Kidney capillary endothelial cell (primary cell): Measurements from ENCODE around the gene ANGPTL8.

Experiments used
- DNase-seq: peaks from one replicate; pipeline ENCODE4 v3.0.0-alpha.2; 2018; ENCODE audit warnings: low spot score

Gene ANGPTL8

DNA sequence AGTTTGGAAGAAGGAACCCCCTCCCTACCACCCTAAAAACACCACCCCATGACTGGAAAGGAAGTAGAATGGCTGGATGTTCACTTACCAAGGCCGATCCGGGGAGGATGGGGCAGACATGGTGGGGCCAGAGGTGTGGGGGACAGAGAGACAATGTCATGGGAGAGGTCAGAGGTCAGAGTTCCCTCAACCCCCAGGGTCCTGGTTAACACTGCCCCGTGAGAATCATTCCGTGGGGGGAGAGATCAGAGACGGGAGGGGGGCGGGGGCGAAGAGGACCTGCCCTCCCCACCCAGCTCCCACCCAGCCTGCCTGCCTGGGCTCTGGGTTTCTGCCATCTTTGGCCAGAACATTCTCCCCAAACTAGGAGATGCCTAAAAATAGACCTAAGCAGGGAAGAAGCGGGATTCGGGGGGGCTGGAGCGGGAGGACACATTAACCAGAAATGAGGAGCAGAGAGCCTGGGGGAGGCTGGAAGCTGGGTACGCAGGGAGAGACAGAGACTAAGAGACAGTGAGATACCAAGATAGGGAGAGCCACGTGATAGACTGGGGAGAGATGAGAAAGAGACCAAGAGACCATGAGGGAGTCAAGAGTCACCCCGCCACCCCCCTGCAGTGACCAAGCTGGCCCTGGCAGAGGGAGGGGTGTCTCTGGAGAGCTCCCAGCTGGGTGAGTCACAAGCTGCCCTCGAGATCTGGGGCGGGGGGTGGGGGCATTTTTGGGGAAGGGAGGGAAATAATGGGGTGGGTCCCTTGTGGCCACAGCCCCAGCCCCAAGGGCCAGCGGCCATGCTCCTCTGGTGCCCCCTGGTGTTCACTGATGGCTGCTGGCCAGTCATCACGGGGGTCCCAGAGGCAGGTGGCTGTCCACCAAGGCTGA is 36.0 kb upstream of the ANGPTL8 start:
- DNase-seq: peak; percentile 67

DNA sequence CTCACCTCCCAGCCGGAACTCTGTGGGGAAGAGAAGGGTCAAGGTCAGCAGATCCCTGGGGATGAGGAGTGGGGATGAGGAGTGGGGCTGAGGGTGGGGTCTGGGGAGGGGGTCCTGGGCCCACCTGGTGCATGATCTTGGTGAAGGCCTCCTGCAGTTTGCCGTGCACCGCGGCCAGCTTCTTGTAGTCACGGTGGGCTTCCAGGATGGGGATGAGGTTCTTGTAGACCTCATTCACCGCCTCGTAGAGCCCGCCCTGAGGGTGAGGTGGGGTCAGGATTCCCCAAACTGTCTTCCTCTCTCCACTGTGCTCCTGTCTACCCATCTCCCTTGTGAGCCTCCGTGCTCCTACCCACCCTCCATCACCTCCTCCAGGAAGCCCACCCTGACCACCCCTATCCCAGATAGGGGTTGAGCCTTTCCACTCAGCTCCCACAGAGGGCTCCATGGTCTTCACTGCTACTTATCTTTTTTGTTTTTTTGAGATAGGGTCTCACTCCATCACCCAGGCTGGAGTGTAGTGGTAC is 35.3 kb upstream of the ANGPTL8 start:
- DNase-seq: no peak

DNA sequence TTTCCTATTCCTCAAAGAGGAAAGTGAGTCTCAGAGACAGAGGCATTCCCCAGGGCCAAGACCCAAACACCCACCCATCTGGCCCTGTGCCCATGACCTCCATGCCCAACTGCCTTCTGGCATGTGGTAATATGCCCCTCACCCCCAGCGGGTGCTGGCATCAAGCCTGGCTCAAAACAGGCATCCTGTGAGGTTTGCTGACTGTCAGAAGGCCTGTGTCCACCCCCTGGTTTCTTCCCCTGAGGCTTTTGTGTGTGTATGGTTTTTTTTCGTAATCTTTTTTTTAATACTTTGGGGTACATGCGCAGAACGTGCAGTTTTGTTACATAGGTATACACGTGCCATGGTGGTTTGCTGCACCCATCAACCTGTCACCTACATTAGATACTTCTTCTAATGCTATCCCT is 34.5 kb upstream of the ANGPTL8 start:
- DNase-seq: no peak

DNA sequence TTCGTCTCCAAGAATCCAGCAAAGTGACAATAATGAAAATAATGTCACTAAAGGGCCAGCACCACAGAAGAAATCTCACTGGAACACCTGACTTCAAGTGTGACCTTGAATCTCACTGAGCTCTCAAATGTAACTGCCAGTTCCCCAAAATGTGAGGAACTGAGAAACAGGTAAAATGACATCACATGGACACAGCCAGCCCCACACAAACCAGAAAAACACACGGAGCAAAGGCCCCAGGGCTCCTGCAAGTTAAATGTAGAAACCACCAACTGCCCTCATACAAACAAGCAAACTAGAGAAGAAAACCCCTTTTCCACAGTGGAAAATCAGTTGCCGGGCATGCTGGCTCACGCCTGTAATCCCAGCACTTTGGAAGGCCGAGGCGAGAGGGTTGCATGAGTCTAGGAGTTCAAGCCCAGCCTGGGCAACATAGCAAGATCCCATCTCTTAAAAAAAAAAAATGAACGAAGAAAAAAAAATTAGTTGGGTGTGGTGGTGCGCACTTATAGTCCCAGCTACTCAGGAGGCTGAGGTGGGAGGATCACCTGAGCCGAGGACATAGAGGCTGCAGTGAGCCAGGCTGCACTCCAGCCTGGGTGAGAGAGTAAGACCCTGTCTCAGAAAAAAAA is 33.4 kb upstream of the ANGPTL8 start:
- no peak for DNase-seq

DNA sequence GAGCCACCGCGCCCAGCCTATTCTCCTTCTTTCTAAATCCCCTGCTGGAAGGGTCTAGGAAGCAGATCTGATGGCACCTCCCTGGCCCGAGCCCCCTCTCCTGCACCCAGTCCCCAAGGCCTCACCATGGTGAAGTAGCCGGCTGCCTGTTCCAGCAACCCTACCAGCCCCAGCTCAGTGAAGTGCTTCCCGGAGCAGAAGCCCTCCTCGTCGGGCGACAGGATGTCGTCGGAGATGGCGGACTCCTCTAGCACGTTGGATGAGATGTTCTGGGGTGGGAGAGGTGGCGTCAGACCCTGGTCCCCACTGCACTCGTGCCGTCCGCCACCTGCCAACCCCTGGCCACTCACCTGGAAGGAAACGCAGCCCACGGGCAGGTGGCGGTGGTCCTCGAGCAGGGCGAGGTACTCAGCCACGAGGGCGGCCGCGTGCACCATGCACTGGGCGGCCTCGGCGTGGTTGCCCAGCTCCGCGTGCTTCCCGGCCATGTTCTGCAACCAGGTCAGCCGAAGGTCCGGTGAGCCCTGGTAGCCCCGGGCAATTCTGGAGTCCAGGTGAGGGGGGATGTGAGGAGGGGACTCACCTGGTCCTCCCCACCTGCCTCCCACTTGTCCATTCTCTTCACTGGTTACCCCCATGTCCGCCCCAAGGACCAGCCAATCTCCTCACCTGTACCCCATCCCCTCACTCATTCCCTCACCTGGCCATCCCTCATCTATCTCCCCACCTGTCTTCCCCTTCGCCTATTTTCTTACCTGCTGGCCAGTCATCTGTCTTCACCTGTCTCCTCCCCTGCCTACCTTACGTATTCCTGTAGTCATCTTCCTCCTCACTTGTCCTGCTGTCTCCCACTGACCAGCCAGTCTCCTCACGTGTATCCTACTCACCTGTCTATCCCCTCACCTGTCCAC is 30.6 kb upstream of the ANGPTL8 start:
- DNase-seq: no peak

DNA sequence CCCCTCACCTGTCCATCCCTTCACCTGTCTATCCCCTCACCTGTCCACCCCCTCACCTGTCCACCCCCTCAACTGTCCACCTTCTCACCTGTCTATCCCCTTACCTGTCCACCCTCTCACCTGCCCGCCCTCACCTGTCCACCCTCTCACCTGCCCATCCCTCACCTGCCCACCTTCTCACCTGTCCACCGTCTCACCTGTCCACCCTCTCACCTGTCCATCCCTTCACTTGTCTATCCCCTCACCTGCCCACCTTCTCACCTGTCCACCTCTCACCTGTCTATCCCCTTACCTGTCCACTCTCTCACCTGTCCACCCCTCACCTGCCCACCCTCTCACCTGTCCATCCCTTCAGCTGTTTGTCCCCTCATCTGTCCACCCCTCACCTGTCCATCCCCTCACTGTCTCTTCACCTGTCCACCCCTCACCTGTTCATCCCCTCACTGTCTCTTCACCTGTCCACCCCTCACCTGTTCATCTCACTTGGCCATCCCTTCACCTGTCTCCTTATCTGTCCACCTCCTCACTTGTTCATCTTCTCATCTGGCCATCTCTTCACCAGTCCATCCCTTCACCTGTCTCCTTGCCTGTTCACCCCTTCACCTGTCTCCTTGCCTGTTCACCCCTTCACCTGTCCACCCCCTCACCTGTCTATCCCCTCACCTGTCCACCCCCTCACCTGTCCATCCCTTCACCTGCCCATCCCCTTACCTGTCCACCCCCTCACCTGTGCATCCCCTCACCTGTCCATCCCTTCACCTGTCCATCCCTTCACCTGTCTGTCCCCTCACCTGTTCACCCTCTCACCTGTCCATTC is 29.4 kb upstream of the ANGPTL8 start:
- DNase-seq: no peak

DNA sequence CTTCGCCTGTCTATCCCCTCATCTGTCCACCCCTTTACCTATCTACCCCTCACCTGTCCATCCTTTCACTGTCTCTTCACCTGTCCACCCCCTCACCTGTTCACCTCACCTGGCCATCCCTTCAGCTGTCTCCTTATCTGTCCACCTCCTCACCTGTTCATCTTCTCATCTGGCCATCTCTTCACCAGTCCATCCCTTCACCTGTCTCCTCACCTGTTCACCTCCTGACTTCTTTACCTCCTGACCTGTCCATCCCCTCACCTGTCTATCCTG is 28.8 kb upstream of the ANGPTL8 start:
- DNase-seq: no peak

DNA sequence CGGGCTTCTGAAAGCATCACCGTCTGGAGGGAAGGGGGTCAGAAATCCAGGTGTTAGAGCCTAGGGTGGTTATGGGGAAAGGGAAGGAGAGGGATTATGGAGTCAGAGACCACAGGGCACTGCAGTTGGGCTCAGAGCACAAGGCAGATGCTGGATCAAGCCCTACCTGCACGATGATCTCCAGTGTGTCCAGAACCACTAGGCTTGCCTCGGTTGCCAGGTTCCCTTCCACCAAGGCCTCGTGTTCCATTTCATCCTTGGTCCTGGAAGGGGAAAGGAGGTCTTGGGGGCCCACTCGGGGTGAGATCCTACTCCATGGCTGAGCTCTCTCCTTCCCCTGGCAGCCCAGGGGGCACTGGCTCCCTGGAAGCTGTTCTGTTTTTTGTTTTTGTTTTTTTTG is 25.0 kb upstream of the ANGPTL8 start:
- DNase-seq: no peak

DNA sequence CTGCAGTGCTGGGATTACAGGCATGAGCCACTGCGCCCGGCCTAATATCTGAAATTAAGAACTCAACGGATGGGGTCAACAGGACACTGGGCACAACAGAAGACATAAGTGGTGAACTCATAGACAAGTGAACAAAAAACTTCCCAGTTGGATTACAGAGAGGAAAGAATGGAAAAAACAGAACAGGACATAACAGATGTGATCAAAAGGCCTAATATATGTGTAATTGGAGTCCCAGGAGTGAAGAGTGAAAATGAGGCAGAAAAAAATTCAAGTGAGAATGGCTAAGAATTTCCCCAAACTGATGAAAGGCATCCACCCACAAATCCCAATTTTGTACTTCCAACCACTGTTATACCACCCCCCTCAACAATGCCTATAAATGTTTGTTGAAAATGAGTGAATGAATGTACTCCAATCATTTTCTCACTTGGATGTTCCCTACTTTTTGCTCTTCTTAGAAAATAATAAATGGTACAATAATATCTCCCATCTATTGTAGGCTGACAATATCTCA is 18.3 kb upstream of the ANGPTL8 start:
- no peak for DNase-seq

DNA sequence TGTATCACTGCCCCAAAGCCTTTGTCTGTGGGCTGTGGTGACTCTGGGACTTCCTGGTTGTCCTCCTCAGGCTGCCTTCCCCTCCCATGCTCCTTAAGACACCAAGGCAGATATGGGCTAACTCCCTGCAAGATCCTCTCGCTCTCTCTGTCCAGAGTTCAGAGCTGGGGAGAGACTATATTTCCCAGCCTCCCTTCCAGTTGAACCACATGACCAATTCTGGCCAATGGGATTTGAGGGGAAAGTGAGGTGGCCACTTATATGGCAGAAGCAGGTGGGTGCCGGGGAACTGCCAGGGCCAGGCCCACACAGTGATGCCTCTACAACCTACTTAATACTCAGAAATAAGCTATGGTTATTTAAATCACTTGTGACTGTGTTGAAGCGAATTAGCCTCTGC is 16.2 kb upstream of the ANGPTL8 start:
- DNase-seq: no peak

DNA sequence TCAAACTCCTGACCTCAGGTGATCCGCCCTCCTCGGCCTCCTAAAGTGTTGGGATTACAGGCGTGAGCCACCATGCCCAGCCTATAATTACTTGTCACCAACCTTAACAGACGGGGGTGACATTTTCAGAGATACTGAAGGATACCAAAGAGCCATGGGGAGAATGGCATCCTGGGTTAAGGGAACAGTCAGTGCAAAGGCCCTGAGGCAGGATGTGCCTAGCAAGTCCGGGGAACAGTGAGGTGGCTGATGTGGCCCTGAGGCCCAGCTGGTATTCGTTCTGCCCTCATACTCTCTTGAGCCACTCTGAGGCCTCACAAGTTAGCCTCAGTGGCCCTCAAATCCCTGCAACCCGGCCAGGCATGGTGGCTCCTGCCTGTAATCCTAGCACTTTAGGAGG is 15.0 kb upstream of the ANGPTL8 start:
- DNase-seq: no peak

DNA sequence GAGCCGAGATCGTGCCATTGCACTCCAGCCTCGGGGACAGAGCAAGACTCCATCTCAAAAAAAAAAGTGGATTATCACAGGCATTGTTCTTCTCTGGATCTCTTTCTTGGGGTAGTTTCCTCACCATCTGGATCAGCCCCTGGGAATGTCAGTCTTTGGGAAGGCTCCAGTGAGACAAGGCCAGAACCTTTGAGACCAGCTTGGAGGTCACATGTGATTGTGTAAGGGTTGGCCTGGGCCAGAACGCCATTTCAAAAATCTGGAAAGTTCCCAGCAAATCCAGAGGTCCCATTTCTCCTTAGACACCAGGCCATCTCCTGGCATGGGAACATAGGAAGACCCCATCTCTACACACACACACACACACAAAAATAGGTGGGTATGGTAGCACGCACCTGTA is 14.2 kb upstream of the ANGPTL8 start:
- no peak for DNase-seq

DNA sequence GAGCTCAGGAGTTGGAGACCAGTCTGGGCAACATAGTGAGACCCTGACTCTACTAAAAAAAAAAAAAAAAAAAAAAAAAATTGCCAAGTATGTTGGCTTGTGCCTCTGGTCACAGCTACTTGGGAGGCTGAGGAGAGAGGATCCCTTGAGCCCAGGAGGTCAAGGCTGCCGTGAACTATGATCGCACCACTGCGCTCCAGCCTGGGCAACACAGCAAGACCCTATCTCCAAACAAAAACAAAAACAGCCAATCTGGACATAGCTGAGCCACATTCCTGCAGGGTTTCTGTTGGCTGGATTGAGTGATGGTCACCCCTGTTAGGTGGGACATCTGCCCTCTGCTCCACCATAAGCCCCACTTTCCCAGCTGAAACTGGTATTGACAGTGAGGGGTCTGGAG is 13.6 kb upstream of the ANGPTL8 start:
- DNase-seq: no peak

DNA sequence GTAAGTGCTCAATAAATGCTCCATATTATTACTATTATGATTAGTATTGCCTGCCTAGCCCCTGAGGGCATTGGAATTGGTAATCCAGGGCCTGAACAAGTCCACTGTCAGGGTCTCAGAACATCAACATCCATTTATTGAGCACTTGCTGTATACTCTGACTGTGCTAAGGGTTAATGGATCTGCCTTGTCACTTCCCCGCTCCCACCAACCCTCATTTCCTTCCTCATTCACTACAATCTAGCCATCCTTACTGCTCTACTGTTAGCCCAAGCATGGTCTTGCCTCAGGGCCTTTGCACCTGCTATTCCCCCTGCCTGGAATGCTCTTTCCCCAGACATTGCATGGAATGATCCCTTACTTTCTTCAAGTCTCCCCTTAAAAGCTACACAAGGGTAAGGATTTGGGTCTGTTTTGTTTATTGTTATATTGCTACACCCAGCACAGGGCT is 12.7 kb upstream of the ANGPTL8 start:
- DNase-seq: no peak

DNA sequence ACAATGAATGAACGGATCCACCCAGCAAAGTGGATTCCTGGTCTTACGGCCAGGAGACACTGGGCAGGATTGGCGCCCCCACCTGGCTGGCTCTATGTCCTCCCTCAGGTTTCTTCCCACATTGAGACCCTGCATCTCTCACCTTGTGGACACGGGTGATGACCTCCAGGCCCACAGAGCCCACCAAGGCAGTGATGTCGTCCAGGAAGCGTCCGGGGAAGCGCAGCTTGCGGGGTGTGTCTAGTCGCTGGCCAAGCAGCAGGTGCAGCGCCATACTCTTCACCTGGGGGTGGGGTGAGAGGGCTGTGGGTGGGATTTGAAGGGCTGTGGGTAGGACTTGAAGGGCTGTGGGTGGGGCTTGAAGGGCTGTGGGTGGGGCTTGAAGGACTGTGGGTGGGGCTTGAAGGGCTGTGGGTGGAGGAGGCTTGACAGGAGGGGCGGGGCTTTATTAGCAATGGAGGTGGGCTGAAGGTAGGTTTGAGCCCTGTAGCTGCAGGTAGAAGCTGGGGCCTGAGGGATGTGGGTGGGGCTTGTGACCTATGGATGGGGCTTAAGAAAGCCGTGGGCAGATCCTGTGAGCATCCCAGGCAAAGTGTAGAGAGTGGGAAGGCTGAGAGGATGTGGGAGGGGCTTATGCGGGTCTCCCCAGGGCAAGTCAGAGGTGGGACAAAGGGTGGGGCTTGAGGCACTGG is 12.1 kb upstream of the ANGPTL8 start:
- no peak for DNase-seq

DNA sequence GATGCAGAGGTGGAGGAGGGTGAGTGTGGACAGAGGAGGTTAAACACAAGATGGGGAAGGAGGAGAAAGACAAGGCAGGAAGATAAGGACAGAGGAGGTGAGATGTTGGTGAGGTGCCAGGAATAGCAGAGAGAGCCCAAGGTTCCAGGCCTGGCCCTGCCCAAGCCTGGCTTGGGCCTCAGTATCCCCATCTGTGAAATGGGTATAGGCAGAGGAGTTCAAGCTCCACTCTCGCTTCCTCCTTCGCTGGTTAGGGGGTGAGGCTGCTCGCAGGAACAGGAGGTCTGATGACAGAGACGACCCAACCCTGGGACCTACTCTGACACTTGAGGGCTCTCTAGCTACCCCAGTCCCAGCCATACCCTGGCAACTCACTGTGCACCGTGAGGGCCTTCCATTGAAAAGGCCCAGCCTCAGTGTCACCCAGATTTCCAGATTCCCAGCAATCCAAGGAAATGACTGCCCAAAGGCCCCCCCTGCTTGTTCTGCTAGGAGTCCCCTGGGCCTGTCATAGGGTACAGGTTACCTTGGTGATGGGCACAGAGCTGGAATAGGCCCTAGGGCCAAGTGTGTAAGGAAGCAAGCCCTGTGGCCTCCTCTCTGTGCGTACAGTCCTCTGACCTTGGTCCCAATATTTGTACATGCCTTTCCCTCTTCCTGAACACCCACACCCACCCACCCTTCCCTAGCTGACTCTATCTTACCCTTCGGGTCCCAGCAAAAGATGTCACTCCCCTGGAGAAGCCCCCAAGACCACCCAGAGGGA is 8.6 kb upstream of the ANGPTL8 start:
- no peak for DNase-seq

DNA sequence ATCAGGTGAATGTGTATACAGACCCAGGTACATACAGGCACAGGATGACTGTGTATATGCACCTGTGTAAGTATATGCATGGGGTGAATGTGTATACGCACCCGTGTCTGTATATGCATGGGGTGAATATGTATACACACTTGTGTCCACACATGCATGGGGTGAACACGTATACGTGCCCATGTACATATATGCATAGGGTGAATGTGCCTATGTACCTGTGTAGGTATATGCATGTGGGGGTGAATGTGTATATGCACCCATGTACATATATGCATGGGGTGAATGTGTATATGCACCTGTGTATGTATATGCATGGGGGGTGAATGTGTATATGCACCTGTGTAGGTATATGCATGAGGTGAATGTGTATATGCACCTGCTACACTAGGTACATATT is 6.9 kb upstream of the ANGPTL8 start:
- no peak for DNase-seq

DNA sequence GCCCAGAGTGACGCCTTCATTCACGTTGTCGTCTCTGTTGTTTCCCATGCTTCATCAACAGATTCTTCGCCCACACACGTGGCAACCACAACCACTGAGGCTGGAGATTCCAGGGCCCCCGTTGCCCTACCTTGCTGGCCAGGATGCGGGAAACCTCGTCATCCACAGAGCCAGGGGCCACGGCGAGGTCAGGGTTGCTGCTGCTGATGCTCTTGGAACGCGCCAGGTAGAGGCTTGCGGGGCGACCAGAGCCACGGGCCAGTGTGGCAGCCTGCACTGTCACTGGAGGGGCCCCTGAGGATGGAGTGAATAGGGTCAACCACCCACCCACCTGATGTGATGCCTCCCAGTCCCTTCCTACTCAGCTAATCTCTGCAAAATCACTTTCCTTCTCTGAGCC is 6.3 kb upstream of the ANGPTL8 start:
- no peak for DNase-seq

DNA sequence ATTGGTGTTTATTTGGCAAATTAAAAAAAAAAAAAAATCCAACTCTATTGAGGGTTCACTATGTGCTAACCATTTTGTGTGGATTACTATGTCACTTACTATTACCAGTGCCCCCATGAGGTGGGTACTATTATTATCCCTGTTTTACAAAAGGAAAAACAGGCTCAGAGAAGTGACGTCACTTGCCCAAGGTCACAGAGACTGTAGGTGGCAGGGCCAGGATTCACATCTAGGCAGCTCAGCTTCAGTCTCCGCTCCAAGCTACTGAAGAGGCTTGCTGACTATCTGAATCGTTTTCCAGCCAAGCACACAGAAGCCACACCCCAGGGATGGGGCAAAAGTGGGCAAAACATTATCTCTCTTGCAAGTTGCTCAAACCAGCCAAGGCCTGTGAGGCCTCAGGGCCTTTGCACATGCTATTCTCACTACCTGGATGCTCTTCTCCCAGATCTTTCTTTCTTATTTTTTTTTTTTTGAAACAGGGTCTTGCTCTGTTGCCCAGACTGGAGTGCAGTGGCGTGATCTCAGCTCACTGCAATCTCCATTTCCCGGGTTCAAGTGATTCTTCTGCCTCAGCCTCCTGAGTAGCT is 4.8 kb upstream of the ANGPTL8 start:
- DNase-seq: no peak
